ENCODE measurements around the gene ZFAND5.

DNA sequence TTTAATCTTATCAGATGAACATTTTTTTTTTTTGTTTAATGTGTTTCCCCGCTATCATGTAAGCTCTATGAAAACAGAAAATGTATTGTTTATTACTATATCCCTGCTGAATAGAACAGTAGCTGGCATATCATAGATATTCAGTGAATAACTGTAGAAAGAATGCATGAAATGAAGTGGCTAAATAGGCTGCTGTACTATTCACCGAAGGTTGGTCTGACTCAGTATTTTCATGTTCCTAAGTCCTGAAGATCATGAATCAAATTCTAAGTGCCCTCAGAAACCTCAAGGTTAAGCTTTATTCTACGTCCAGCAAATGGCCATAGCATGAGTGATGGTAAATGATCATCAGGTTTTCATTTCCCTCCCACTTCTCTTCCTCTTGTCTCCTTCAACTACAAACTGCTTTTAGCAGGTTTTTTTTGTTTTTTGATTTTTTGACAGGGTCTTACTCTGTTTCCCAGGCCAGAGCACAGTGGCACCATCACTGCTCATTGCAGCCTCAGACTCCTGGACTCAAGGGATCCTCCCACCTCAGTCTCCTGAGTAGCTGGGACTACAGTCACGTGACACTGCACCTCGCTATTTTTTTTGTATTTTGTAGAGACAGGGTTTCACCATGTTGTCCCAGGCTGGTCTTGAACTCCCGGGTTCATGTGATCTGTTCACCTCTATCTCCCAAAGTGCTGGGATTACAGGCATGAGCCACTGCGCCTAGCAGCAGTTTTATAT lies 19.1 kb upstream of the ZFAND5 start:
- TF ChIP-seq, protein P1, sequence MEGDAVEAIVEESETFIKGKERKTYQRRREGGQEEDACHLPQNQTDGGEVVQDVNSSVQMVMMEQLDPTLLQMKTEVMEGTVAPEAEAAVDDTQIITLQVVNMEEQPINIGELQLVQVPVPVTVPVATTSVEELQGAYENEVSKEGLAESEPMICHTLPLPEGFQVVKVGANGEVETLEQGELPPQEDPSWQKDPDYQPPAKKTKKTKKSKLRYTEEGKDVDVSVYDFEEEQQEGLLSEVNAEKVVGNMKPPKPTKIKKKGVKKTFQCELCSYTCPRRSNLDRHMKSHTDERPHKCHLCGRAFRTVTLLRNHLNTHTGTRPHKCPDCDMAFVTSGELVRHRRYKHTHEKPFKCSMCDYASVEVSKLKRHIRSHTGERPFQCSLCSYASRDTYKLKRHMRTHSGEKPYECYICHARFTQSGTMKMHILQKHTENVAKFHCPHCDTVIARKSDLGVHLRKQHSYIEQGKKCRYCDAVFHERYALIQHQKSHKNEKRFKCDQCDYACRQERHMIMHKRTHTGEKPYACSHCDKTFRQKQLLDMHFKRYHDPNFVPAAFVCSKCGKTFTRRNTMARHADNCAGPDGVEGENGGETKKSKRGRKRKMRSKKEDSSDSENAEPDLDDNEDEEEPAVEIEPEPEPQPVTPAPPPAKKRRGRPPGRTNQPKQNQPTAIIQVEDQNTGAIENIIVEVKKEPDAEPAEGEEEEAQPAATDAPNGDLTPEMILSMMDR (IDR thresholded peaks at IDR 0.05) = no peak
- TF ChIP-seq POLR2AphosphoS5 (IDR thresholded peaks at IDR 0.05; ENCODE audit: low read depth, low read length) (no peak), RXRA (IDR thresholded peaks at IDR 0.05; ENCODE audit: borderline replicate concordance, low read depth) (peak; percentile 34; the same call in 1 of the 2 replicates), FOSL2 (IDR thresholded peaks at IDR 0.05; ENCODE audit: borderline replicate concordance, low read depth) (peak; percentile 76)
- TF ChIP-seq, protein P2, sequence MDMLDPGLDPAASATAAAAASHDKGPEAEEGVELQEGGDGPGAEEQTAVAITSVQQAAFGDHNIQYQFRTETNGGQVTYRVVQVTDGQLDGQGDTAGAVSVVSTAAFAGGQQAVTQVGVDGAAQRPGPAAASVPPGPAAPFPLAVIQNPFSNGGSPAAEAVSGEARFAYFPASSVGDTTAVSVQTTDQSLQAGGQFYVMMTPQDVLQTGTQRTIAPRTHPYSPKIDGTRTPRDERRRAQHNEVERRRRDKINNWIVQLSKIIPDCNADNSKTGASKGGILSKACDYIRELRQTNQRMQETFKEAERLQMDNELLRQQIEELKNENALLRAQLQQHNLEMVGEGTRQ (IDR thresholded peaks at IDR 0.05; ENCODE audit: borderline replicate concordance, low read depth, low read length) = no peak
